ENCODE results near the gene CRYL1. TPM values are rescaled to one million over a fixed set of nuclear protein-coding genes. Genes with fewer than 3 reads are reported as not detected.

The CRYL1 gene
- total and polyA plus RNA-seq, 2 donors (not counting 1 experiment from before 2014, with no cell fraction given), result 6.5 to 15.1 TPM

DNA sequence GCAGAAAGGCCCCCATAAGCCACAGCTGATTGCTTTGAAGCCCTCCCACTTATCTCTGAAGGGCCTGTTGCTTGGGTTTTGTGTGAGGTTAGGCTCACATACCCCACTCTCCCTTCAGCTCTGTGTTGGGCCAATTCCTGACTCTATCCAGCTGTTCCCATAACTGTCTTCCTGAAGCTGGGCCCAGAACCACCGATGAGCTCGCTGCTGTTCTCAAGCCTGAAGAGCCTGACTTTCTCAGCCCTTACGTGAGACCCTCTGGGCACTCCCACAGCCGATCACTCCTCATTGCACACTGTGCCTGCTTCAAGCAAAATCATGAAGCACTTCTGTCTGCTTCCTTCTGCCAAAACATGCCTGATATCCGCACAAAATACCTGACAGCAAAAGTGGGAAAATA is 124.1 kb downstream of the CRYL1 start:
- no peaks in the 10 kb centered on the region for H4K20me1 ChIP-seq (ENCODE audit: control insufficient read depth, insufficient read depth, low read length, poor library complexity, severe bottlenecking)
- CTCF ChIA-PET, result no interaction called here
- DNase-seq, result no peak
- no peak overlapping the region for H3K4me3 ChIP-seq (ENCODE audit: control extremely low read depth in 1 of 5, extremely low read depth in 1 of 5, insufficient read depth in 1 of 5, low read depth in 2 of 5, low read length in 4 of 5)
- no peak overlapping the region for H2AFZ ChIP-seq (ENCODE audit: insufficient read depth, low read depth, low read length, poor library complexity, severe bottlenecking)
- H3K79me2 ChIP-seq (ENCODE audit: control insufficient read depth, insufficient read depth, low read length), result no peaks in the 10 kb centered on the region
- 98% methylated on average over 5 of the region's 5 CpGs for WGBS (ENCODE audit: insufficient coverage)
- H3K9ac ChIP-seq (ENCODE audit: low read length), result no peak overlapping the region
- no peak overlapping the region for H3K4me2 ChIP-seq (replicated peaks; ENCODE audit: low read depth, low read length, poor library complexity, severe bottlenecking)
- H3K9me3 Mint-ChIP-seq (ENCODE audit: insufficient read depth), result no peaks in the 10 kb centered on the region
- no peak overlapping the region for H3K4me3 Mint-ChIP-seq
- ATAC-seq (ENCODE audit: low read depth), result no peak
- H3K4me1 Mint-ChIP-seq, result no peaks in the 10 kb centered on the region
- POLR2A ChIA-PET, result no interaction called here
- no peak for TF ChIP-seq EZH2 (IDR thresholded peaks at IDR 0.05; ENCODE audit: borderline replicate concordance, insufficient read depth, low read depth, low read length, poor library complexity, severe bottlenecking)
- TF ChIP-seq, protein P1, sequence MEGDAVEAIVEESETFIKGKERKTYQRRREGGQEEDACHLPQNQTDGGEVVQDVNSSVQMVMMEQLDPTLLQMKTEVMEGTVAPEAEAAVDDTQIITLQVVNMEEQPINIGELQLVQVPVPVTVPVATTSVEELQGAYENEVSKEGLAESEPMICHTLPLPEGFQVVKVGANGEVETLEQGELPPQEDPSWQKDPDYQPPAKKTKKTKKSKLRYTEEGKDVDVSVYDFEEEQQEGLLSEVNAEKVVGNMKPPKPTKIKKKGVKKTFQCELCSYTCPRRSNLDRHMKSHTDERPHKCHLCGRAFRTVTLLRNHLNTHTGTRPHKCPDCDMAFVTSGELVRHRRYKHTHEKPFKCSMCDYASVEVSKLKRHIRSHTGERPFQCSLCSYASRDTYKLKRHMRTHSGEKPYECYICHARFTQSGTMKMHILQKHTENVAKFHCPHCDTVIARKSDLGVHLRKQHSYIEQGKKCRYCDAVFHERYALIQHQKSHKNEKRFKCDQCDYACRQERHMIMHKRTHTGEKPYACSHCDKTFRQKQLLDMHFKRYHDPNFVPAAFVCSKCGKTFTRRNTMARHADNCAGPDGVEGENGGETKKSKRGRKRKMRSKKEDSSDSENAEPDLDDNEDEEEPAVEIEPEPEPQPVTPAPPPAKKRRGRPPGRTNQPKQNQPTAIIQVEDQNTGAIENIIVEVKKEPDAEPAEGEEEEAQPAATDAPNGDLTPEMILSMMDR (IDR thresholded peaks at IDR 0.05), result no peak
- H3K27ac Mint-ChIP-seq, result no peak overlapping the region
- H3K27me3 ChIP-seq (replicated peaks in 1 of 4; ENCODE audit: control extremely low read depth in 1 of 4, control insufficient read depth in 3 of 4, insufficient read depth in 4 of 4, low read length in 3 of 4), result no peaks in the 10 kb centered on the region
- no peaks in the 10 kb centered on the region for H3K9me3 ChIP-seq (ENCODE audit: control extremely low read depth in 1 of 3, control insufficient read depth in 2 of 3, insufficient read depth in 1 of 3, low read length in 2 of 3)
- H3K36me3 ChIP-seq (replicated peaks in 1 of 2; ENCODE audit: control extremely low read depth in 1 of 2, control insufficient read depth in 1 of 2, extremely low read depth in 1 of 2, insufficient read depth in 2 of 2, low read length in 1 of 2), result no peaks in the 10 kb centered on the region
- H3K27ac ChIP-seq (ENCODE audit: low read length in 2 of 2), result no peak overlapping the region
- intact Hi-C loops (cut with micrococcal nuclease), result no loop called here
- no peaks in the 10 kb centered on the region for H3K4me1 ChIP-seq (ENCODE audit: control insufficient read depth in 2 of 2, insufficient read depth in 2 of 2, low read length in 2 of 2)
- H3K27me3 Mint-ChIP-seq, result no peaks in the 10 kb centered on the region

DNA sequence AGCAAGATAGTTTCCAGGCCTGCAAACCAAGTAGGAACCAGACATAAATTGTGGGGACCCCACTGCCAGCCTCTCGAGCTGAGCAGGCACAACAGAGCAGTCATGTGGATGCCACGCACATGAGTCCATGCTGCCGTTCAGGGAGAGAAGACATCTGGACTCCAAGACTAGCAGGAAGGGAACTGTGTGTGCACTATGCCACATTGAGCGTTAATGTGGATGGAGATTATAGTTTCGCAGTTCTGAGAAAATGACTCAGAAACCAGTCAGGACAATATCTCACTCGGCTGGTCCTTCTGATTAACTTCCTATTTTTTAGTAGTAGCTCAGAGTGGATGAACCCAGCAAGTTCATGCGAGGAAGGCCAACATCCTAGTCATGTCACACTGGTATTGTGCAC is 124.9 kb downstream of the CRYL1 start:
- Histone ChIP-seq H3K36me3 (replicated peaks in 1 of 2; ENCODE audit: control extremely low read depth in 1 of 2, control insufficient read depth in 1 of 2, extremely low read depth in 1 of 2, insufficient read depth in 2 of 2, low read length in 1 of 2) (no peaks in the 10 kb centered on the region), H3K4me1 (ENCODE audit: control insufficient read depth in 2 of 2, insufficient read depth in 2 of 2, low read length in 2 of 2) (no peaks in the 10 kb centered on the region), H3K9me3 (ENCODE audit: control extremely low read depth in 1 of 3, control insufficient read depth in 2 of 3, insufficient read depth in 1 of 3, low read length in 2 of 3) (no peaks in the 10 kb centered on the region), H3K27me3 (replicated peaks in 1 of 4; ENCODE audit: control extremely low read depth in 1 of 4, control insufficient read depth in 3 of 4, insufficient read depth in 4 of 4, low read length in 3 of 4) (no peaks in the 10 kb centered on the region), H3K4me2 (replicated peaks; ENCODE audit: low read depth, low read length, poor library complexity, severe bottlenecking) (no peak overlapping the region), H3K4me3 (ENCODE audit: control extremely low read depth in 1 of 5, extremely low read depth in 1 of 5, insufficient read depth in 1 of 5, low read depth in 2 of 5, low read length in 4 of 5) (no peak overlapping the region), H3K27ac (ENCODE audit: low read length in 2 of 2) (no peak overlapping the region), H2AFZ (ENCODE audit: insufficient read depth, low read depth, low read length, poor library complexity, severe bottlenecking) (no peak overlapping the region), H3K79me2 (ENCODE audit: control insufficient read depth, insufficient read depth, low read length) (no peaks in the 10 kb centered on the region), H3K9ac (ENCODE audit: low read length) (no peak overlapping the region), H4K20me1 (ENCODE audit: control insufficient read depth, insufficient read depth, low read length, poor library complexity, severe bottlenecking) (no peaks in the 10 kb centered on the region)
- Mint-ChIP-seq H3K27ac (no peak overlapping the region), H3K9me3 (ENCODE audit: insufficient read depth) (no peaks in the 10 kb centered on the region), H3K27me3 (no peaks in the 10 kb centered on the region), H3K4me1 (no peaks in the 10 kb centered on the region), H3K4me3 (no peak overlapping the region)
- WGBS (ENCODE audit: insufficient coverage), result 67% methylated on average over 7 of the region's 7 CpGs
- CTCF ChIA-PET, result no interaction called here
- no peak for DNase-seq
- POLR2A ChIA-PET, result no interaction called here
- no peak for ATAC-seq (ENCODE audit: low read depth)
- TF ChIP-seq EZH2 (IDR thresholded peaks at IDR 0.05; ENCODE audit: borderline replicate concordance, insufficient read depth, low read depth, low read length, poor library complexity, severe bottlenecking), result no peak
- TF ChIP-seq, protein P1 (IDR thresholded peaks at IDR 0.05), result no peak
- intact Hi-C loops (cut with micrococcal nuclease), result no loop called here
